Thyroid gland (tissue), 4 donors: ENCODE data around the gene PCCA.

Source experiments
- CTCF ChIP-seq, 6 experiments: fragments of 200-600 bp in 3 of 6; fragments of 450-650 bp in 3 of 6; sonication (generic) in 3 of 6; IDR thresholded peaks; one replicate each; pipeline ENCODE4 v1.5.1; 2016 to 2019; ENCODE audit warnings: antibody characterized with exemption in 6 of 6, mild to moderate bottlenecking in 2 of 6, inconsistent platforms in 1 of 6, moderate library complexity in 1 of 6
- POLR2A ChIP-seq, 2 donors: fragments of 450-650 bp; IDR thresholded peaks; one replicate each; pipeline ENCODE4 v1.6.1; 2017; ENCODE audit warnings: antibody characterized with exemption in 2 of 2, mild to moderate bottlenecking in 2 of 2, moderate library complexity in 1 of 2

- no peak for TF ChIP-seq POLR2A (IDR thresholded peaks at IDR 0.05)
- no peak for TF ChIP-seq CTCF (IDR thresholded peaks at IDR 0.05)
Measured at GRCh38 chr13:100203696-100204367, 114.9 kb downstream of the PCCA start.
